ENCODE data around the gene ABCG2. TPM values are rescaled to one million over a fixed set of nuclear protein-coding genes. Genes with fewer than 3 reads are reported as not detected.

The ABCG2 gene
- total RNA-seq, 4 donors from 2014 or later = 17.3 to 272 (median 125) TPM

GRCh38 chr4:88106205-88106604 lies 52.2 kb downstream of the ABCG2 start:
- no peaks in the 10 kb centered on the region for H3K9me3 ChIP-seq
- H3K4me3 ChIP-seq = no peak overlapping the region
- H3K4me1 ChIP-seq = peaks cover 0 to 40% (median 0%) of the 10 kb centered on the region in 4 donors
- DNase-seq = no peak
- peak overlapping the region in 1 of 4 donors; percentile 55 for H3K27ac ChIP-seq
- H3K36me3 ChIP-seq = no peaks in the 10 kb centered on the region
- H3K27me3 ChIP-seq = no peaks in the 10 kb centered on the region
- no peak for TF ChIP-seq CTCF (IDR thresholded peaks at IDR 0.05)
- no peak for TF ChIP-seq POLR2A (IDR thresholded peaks at IDR 0.05)

GRCh38 chr4:88104902-88105610 lies 53.4 kb downstream of the ABCG2 start:
- no peak overlapping the region for H3K4me3 ChIP-seq
- H3K27ac ChIP-seq = no peak overlapping the region
- DNase-seq = no peak
- H3K36me3 ChIP-seq = no peaks in the 10 kb centered on the region
- H3K27me3 ChIP-seq = no peaks in the 10 kb centered on the region
- no peaks in the 10 kb centered on the region for H3K9me3 ChIP-seq
- peaks cover 0 to 29% (median 0%) of the 10 kb centered on the region in 4 donors for H3K4me1 ChIP-seq
- TF ChIP-seq POLR2A (IDR thresholded peaks at IDR 0.05) = no peak
- TF ChIP-seq CTCF (IDR thresholded peaks at IDR 0.05) = no peak

GRCh38 chr4:88102026-88102425 lies 56.4 kb downstream of the ABCG2 start:
- H3K27ac ChIP-seq = no peak overlapping the region
- no peaks in the 10 kb centered on the region for H3K9me3 ChIP-seq
- no peak for TF ChIP-seq POLR2A (IDR thresholded peaks at IDR 0.05)
- TF ChIP-seq CTCF (IDR thresholded peaks at IDR 0.05) = no peak
- H3K4me1 ChIP-seq = peaks cover 0 to 6% (median 0%) of the 10 kb centered on the region in 4 donors
- no peak overlapping the region for H3K4me3 ChIP-seq
- no peaks in the 10 kb centered on the region for H3K27me3 ChIP-seq
- no peaks in the 10 kb centered on the region for H3K36me3 ChIP-seq
- no peak for DNase-seq

- TF ChIP-seq CTCF (IDR thresholded peaks at IDR 0.05) (no peak), POLR2A (IDR thresholded peaks at IDR 0.05) (no peak)
- Histone ChIP-seq H3K4me3 (no peak overlapping the region), H3K27me3 (no peaks in the 10 kb centered on the region), H3K27ac (no peak overlapping the region), H3K4me1 (no peaks in the 10 kb centered on the region), H3K9me3 (no peaks in the 10 kb centered on the region), H3K36me3 (no peaks in the 10 kb centered on the region)
- DNase-seq = no peak
Measured at GRCh38 chr4:88101165-88101564, 57.3 kb downstream of the ABCG2 start.

- no peak for DNase-seq
- H3K9me3 ChIP-seq = no peaks in the 10 kb centered on the region
- no peak for TF ChIP-seq CTCF (IDR thresholded peaks at IDR 0.05)
- no peak for TF ChIP-seq POLR2A (IDR thresholded peaks at IDR 0.05)
Measured at GRCh38 chr4:88098993-88099752, 59.3 kb downstream of the ABCG2 start.

More at GRCh38 chr4:88098993-88099752, 59.3 kb downstream of the ABCG2 start:
- no peak overlapping the region for H3K4me3 ChIP-seq
- no peak overlapping the region for H3K27ac ChIP-seq
- no peaks in the 10 kb centered on the region for H3K4me1 ChIP-seq
- H3K27me3 ChIP-seq = no peaks in the 10 kb centered on the region
- peaks cover 0 to 7% (median 0%) of the 10 kb centered on the region in 3 donors for H3K36me3 ChIP-seq

Measured in Peyer's patch (tissue), 4 donors.